ENCODE results near the gene LECT2.

The LECT2 gene

GRCh38 chr5:135997673-135998335 lies 43.0 kb upstream of the LECT2 start:
- no peak for DNase-seq (ENCODE audit: low read depth)
- no peak for TF ChIP-seq CTCF (conservative IDR thresholded peaks at IDR 0.05; ENCODE audit: low read length)
- H3K4me3 ChIP-seq (ENCODE audit: low read length): no peak overlapping the region

DNA sequence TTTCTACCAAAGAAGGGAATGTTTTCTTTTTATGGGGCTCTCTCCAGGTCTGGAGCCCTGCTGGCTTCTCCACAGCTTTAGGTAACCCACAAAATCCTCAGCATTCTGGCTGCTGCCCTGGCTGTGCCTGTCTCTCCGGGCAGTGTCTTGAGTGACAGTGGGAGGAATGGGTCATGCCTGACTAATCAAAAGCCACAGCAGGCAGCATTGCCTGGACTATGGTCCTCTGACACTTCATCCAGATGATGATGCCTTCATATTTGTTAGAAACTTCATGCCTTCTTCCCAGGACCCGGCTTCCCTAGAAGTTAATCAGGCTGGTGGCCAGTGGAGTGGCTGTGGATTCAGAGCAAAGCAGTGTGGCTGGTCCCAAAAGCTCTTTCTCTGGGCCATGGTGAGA lies 41.8 kb upstream of the LECT2 start:
- no peak overlapping the region for H3K4me3 ChIP-seq (ENCODE audit: low read length)
- TF ChIP-seq CTCF (conservative IDR thresholded peaks at IDR 0.05; ENCODE audit: low read length): no peak
- peak; percentile 61 for DNase-seq (ENCODE audit: low read depth)

DNA sequence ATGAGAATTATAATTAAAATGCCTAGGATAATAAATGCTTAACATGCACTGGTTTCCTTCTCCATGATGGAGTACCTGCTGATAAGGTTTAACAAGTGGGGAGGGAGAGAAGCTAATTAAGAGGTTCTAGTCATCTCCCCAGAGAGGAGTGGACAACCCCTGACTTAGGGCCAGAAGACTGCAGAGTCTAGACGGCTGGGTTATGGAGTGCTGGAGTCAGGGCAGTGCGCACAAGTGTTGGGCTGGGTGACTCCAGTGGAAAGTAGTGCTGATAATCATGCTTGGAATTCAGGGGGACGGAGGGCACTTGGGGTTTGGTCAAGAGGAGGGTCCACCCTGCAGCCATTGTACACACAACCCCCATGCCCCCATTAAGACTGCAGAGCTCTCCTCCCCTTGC lies 41.2 kb upstream of the LECT2 start:
- no peak for DNase-seq (ENCODE audit: low read depth)
- TF ChIP-seq CTCF (conservative IDR thresholded peaks at IDR 0.05; ENCODE audit: low read length): no peak
- H3K4me3 ChIP-seq (ENCODE audit: low read length): no peak overlapping the region

DNA sequence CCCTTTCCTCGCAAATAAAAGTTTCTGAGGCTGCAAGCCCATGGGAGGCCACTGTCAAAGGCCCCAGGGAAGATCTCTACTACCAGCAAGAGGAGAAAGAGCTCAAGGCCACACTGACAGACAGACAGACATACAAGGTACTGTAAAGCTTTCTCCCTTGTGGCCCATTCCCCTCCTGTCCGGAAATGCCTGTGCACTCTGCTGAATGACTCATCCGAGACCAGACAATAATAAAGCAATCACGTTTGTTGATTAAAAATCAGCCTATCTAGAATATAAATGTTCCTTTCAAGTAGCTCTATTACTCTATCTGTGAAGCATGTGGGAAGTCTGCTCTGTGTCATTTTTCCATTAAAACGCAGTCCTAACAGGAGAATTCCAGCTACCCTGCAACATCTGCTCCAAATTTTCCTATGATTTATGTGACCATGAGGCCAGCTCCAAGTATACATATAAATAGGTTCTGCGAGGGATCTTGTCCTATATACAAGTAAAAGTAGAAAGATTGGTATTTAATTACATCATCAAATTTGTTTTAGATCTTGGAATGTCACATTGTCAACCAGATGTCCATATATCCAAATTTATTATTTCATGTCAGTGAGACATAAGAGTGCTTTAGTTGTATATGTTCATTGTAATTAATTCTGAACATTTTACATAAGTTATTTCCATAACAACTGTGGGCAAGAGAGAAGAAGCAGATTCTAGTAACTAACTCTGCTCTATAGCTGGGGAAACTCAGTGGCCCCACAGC lies 39.3 kb upstream of the LECT2 start:
- H3K4me3 ChIP-seq (ENCODE audit: low read length): no peak overlapping the region
- DNase-seq (ENCODE audit: low read depth): peak; percentile 90
- no peak for TF ChIP-seq CTCF (conservative IDR thresholded peaks at IDR 0.05; ENCODE audit: low read length)

DNA sequence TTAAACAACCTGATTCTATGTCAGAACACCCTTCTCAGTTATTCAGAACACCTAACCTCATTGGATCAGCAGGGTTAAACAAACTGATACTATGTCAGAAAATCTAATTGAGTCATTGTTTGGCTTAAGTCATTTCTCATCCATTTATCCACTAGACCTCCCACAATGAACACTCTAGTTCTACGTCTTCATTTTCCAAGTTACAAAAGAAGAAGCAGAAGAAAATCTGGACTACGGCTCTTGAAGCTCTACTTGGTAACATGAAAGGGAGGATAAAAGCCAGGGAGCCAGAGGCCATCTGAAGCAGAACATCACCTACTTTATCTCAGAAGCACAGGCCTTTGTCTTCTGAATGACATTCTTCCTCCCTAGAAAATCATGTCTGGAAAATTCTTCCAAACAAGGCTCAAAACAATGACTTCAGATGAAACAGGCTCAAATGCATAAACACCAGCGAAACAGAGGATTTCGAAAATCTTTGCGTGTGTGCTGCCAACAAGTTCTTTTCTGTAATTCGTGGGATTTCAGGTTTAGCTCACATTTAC lies 38.6 kb upstream of the LECT2 start:
- DNase-seq (ENCODE audit: low read depth): peak; percentile 77
- no peak overlapping the region for H3K4me3 ChIP-seq (ENCODE audit: low read length)
- TF ChIP-seq CTCF (conservative IDR thresholded peaks at IDR 0.05; ENCODE audit: low read length): no peak

GRCh38 chr5:135991429-135991828 lies 36.6 kb upstream of the LECT2 start:
- no peak overlapping the region for H3K4me3 ChIP-seq (ENCODE audit: low read length)
- TF ChIP-seq CTCF (conservative IDR thresholded peaks at IDR 0.05; ENCODE audit: low read length): no peak
- no peak for DNase-seq (ENCODE audit: low read depth)
